Measurements from ENCODE around the gene RECK.
"Not testable (repeated sequence)": the region's sequence is repeated elsewhere in the genome, so short reads cannot be mapped to it uniquely, and the experiment has no call there.

RECK gene
- 13.8 to 21.4 reads per million in 2 donors for total RNA-seq

- peak; percentile 84 for DNase-seq
These were observed at the start of gene RECK for GRCh38 chr9:36036780-36037548. RECK (plus strand) TSS chr9:36036913; CDS start chr9:36036999, 86 bp downstream.

GRCh38 chr9:35990155-35990554 lies 46.6 kb upstream of the RECK start:
- DNase-seq, result no peak

GRCh38 chr9:35993136-35993535 lies 43.6 kb upstream of the RECK start:
- DNase-seq, result not testable (repeated sequence)

- DNase-seq, result no peak
These were observed 42.6 kb upstream of the RECK start for GRCh38 chr9:35993976-35994720.

GRCh38 chr9:35994959-35995358 lies 41.8 kb upstream of the RECK start:
- DNase-seq, result no peak

- DNase-seq, result no peak
These were observed 40.2 kb upstream of the RECK start for GRCh38 chr9:35996358-35996970.

- not testable (repeated sequence) for DNase-seq
These were observed 39.7 kb upstream of the RECK start for GRCh38 chr9:35997016-35997415.

- DNase-seq, result no peak
These were observed 38.4 kb upstream of the RECK start for GRCh38 chr9:35998333-35998732.

- no peak for DNase-seq
These were observed 30.8 kb upstream of the RECK start for GRCh38 chr9:36005891-36006290.

GRCh38 chr9:36006549-36007315 lies 30.0 kb upstream of the RECK start:
- no peak for DNase-seq

GRCh38 chr9:36007316-36007708 lies 29.4 kb upstream of the RECK start:
- DNase-seq, result no peak

GRCh38 chr9:36007852-36008251 lies 28.9 kb upstream of the RECK start:
- no peak for DNase-seq

GRCh38 chr9:36008774-36009300 lies 27.9 kb upstream of the RECK start:
- DNase-seq, result peak; percentile 41

- DNase-seq, result no peak
These were observed 25.3 kb upstream of the RECK start for GRCh38 chr9:36011379-36011778.

- DNase-seq, result no peak
These were observed 19.4 kb upstream of the RECK start for GRCh38 chr9:36017278-36017677.

- DNase-seq, result no peak
These were observed 18.6 kb upstream of the RECK start for GRCh38 chr9:36018129-36018528.

- DNase-seq, result no peak
These were observed 17.6 kb upstream of the RECK start for GRCh38 chr9:36018891-36019720.

- no peak for DNase-seq
These were observed 14.7 kb upstream of the RECK start for GRCh38 chr9:36021968-36022367.

GRCh38 chr9:36023260-36024048 lies 13.3 kb upstream of the RECK start:
- DNase-seq, result peak; percentile 51

- no peak for DNase-seq
These were observed 11.0 kb upstream of the RECK start for GRCh38 chr9:36025746-36026145.

- no peak for DNase-seq
These were observed 7.5 kb upstream of the RECK start for GRCh38 chr9:36029202-36029601.
